ENCODE results near the gene LEMD2. TPM values are rescaled to one million over a fixed set of nuclear protein-coding genes. Genes with fewer than 3 reads are reported as not detected.

LEMD2 gene
- total RNA-seq, 6 experiments from 2014 or later = 17.8 to 28.0 (median 21.8) TPM

DNA sequence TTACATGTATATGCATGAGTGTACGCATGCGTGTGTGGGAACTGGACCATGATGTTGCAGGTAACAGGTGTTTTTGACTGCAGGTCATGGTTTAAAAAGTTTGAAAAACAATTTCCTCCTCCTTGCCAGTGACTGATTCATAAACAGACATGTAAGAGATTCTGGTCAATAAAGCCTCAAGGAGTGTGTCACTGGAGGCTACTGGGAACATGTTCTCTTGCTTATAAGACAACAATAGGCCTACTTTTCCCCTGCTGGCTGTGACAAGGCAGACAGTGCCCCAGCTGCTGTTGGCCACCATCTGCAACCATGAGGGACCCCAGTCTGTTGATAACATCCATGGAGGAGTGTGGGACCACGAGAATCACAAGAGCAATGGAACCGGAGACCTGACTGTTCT, 12.7 kb downstream of the LEMD2 start:
- Histone ChIP-seq H3K9me3 (no peaks in the 10 kb centered on the region), H3K4me3 (no peak overlapping the region), H3K4me1 (peaks cover 0 to 2% (median 0%) of the 10 kb centered on the region in 4 donors), H3K27me3 (no peaks in the 10 kb centered on the region), H3K36me3 (peaks cover 33 to 73% (median 49%) of the 10 kb centered on the region in 4 donors), H3K27ac (no peak overlapping the region)
- intact Hi-C loops (cut with DNase I) = no loop called here
- ATAC-seq (no peak), DNase-seq (no peak)
- WGBS (ENCODE audit: insufficient coverage, low coverage, low lambda C conversion rate, missing lambda C conversion rate) = 100% methylated on average over 2 of the region's 4 CpGs
- TF ChIP-seq POLR2A (IDR thresholded peaks at IDR 0.05) (no peak), CTCF (IDR thresholded peaks at IDR 0.05) (no peak)

- intact Hi-C loops (cut with DNase I) = loop anchor here (5.0 kb wide), 2 partner anchors 253 to 378 kb away; no protein-coding TSS in a partner anchor
- H3K9me3 ChIP-seq = no peaks in the 10 kb centered on the region
- no peaks in the 10 kb centered on the region for H3K27me3 ChIP-seq
- H3K4me1 ChIP-seq = peaks cover 0 to 3% (median 0%) of the 10 kb centered on the region in 4 donors
- DNase-seq = no peak
- H3K4me3 ChIP-seq = no peak overlapping the region
- ATAC-seq = no peak
- TF ChIP-seq POLR2A (IDR thresholded peaks at IDR 0.05) (no peak), CTCF (IDR thresholded peaks at IDR 0.05) (no peak)
- H3K36me3 ChIP-seq = peaks cover 29 to 59% (median 42%) of the 10 kb centered on the region in 4 donors
- no peak overlapping the region for H3K27ac ChIP-seq
- 100% methylated on average over 3 of the region's 3 CpGs for WGBS (ENCODE audit: insufficient coverage, low coverage, low lambda C conversion rate, missing lambda C conversion rate)
These were observed 14.2 kb downstream of the LEMD2 start for GRCh38 chr6:33774774-33775173.

DNA sequence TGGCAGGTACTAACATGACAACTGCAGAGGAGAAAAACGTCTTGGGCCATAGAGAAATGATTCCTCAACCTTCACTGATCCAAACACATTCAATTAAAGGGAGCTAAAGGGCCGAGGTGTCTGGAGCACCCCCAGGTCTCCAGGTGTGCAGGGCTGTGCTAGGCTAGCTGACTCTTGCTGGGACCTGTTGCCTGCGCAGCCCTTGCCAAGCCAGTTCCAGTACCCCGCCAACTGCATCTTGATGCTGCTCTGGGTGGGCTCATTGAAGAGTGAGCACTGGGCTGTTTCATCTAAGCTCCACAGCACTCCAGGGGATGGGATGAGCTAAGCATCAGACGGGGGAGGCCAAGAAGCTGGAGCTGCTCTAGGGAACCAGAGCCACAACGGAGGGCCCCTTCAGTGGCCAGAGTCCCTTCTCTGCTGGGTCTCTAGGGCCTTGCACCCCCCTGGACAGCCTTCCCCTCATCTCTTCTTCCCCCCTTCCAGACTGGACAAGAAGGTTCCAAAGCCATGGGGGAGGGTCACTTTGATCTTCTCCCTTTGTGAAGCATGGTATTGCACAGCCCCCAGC, 15.9 kb downstream of the LEMD2 start:
- intact Hi-C loops (cut with DNase I) = loop anchor here (5.0 kb wide), 2 partner anchors 254 to 379 kb away; no protein-coding TSS in a partner anchor
- peaks cover 19 to 42% (median 28%) of the 10 kb centered on the region in 4 donors for H3K36me3 ChIP-seq
- WGBS (ENCODE audit: insufficient coverage, low coverage, low lambda C conversion rate, missing lambda C conversion rate) = 60% methylated on average over 3 of the region's 6 CpGs
- H3K9me3 ChIP-seq = no peaks in the 10 kb centered on the region
- no peak for DNase-seq
- TF ChIP-seq CTCF (IDR thresholded peaks at IDR 0.05) (no peak), POLR2A (IDR thresholded peaks at IDR 0.05) (no peak)
- no peak for ATAC-seq
- H3K4me1 ChIP-seq = peaks cover 0 to 3% (median 0%) of the 10 kb centered on the region in 4 donors
- H3K27ac ChIP-seq = no peak overlapping the region
- H3K4me3 ChIP-seq = no peak overlapping the region
- H3K27me3 ChIP-seq = no peaks in the 10 kb centered on the region

DNA sequence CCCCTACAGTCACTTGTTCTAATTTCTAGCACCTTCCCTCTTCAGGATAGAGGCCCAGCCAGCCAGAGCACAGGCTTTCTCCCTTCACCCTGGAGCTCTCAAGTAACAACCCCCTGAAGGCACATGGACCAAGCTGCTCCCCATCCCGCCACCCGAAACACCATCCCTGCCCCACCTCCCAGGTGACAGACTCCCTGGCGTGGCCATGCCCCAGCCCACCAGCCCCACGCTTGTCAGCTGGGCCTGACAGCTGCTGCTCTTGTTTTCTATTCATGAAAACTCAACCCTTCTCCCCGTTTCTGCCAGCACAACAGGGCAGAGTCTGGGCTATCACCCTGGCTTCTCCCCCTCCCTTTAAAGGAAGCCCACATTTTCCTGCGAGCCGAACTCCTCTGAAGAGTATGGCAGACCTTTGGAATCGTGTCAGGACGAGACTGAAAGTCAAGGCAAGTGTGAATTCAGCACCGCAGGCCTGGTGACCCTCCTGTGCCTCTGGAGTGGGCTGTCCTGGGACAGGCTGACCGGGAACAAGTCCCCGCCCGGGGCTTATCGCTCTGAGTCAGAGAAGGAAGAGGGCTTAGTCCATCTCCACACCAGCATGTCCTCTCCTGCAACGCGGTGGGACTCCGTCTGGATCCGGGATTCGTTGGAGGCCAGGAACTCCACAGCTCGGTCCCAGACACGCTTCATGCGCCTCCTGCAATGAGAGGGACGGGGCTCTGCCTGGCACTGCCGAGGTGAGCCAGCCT, 16.7 kb downstream of the LEMD2 start:
- H3K9me3 ChIP-seq = no peaks in the 10 kb centered on the region
- H3K27me3 ChIP-seq = no peaks in the 10 kb centered on the region
- intact Hi-C loops (cut with DNase I) = loop anchor here (5.0 kb wide), 2 partner anchors 255 to 380 kb away; no protein-coding TSS in a partner anchor
- WGBS (ENCODE audit: insufficient coverage, low coverage, low lambda C conversion rate, missing lambda C conversion rate) = 65% methylated on average over 7 of the region's 24 CpGs
- H3K4me1 ChIP-seq = peaks cover 0 to 3% (median 0%) of the 10 kb centered on the region in 4 donors
- peak overlapping the region in 2 of 3 donors; percentile 40 to 52 for H3K27ac ChIP-seq
- TF ChIP-seq CTCF (IDR thresholded peaks at IDR 0.05) = no peak
- TF ChIP-seq POLR2A (IDR thresholded peaks at IDR 0.05) = no peak
- H3K36me3 ChIP-seq = peaks cover 12 to 34% (median 22%) of the 10 kb centered on the region in 4 donors
- H3K4me3 ChIP-seq = no peak overlapping the region
- DNase-seq (no peak), ATAC-seq (peak in 2 of 4 donors; percentile 15 to 22)
